ENCODE results near the gene MED13L. TPM values are rescaled to one million over a fixed set of nuclear protein-coding genes. Genes with fewer than 3 reads are reported as not detected.

MED13L gene
- total and polyA plus RNA-seq, 2 donors (not counting 3 experiments of a cell fraction or from before 2014, with no cell fraction given), result 27.4 to 93.6 TPM

DNA sequence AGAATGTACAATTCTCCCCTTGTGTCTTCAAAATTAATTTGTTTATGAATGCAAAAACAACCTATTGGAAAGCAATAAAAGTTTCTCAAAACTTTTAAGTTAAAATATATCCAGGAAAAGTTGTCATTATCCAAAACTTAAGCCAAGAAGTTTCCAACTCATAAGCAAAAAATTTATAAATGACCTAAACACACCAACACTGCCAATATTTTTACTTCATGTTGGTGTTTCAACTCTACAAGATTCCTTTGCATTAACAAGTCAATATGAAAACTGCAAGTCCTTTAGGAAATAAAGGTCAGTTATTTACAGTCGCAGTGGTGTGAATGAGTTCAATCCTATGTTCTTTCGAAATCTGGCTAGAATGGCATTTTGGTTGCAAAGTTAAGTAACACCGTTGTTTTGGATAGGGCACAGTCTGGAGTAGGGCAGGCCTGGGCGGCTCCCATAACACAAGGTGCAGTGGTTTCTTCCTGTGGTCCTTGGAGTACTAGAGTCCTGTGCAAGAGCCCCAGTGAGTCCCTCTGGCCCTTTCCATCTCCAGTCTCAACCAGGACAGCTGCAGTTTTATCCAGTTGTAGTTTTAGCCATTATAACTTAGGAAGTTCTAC, 151.4 kb downstream of the MED13L start:
- FAIRE-seq (no peak), DNase-seq (ENCODE audit: low read depth, low spot score) (no peak)
- Histone ChIP-seq H3K9me3 (replicated peaks; ENCODE audit: control insufficient read depth, insufficient read depth, low read length) (no peaks in the 10 kb centered on the region), H3K4me3 (replicated peaks in 1 of 3; ENCODE audit: insufficient read depth in 1 of 3, low read depth in 1 of 3, low read length in 3 of 3) (no peak overlapping the region), H3K27ac (ENCODE audit: insufficient read depth, low read depth, low read length) (no peak overlapping the region), H3K9me1 (replicated peaks; ENCODE audit: control insufficient read depth, extremely low read depth, insufficient read depth, low read length) (peaks cover 3% of the 10 kb centered on the region), H3K4me2 (ENCODE audit: insufficient read depth, low read length) (no peak overlapping the region), H3K79me2 (ENCODE audit: control insufficient read depth, insufficient read depth, low read length) (peaks cover 56% of the 10 kb centered on the region), H3K36me3 (ENCODE audit: control insufficient read depth in 2 of 2, extremely low read depth in 1 of 2, insufficient read depth in 2 of 2, low read length in 2 of 2) (no peaks in the 10 kb centered on the region), H2AFZ (ENCODE audit: low read depth, low read length) (no peak overlapping the region), H3K27me3 (ENCODE audit: control insufficient read depth in 2 of 2, insufficient read depth in 2 of 2, low read length in 2 of 2) (no peaks in the 10 kb centered on the region), H3K9ac (replicated peaks; ENCODE audit: extremely low read depth, insufficient read depth, low read length) (no peak overlapping the region), H3K4me1 (ENCODE audit: control insufficient read depth, extremely low read depth, insufficient read depth, low read length) (peaks cover 44% of the 10 kb centered on the region), H4K20me1 (replicated peaks; ENCODE audit: control insufficient read depth, extremely low read depth, insufficient read depth, low read length) (no peaks in the 10 kb centered on the region)
- ChIA-PET POLR2A (no interaction called here), CTCF (interaction anchor here (0.6 to 1.6 kb wide), 4 partner anchors 10 to 407 kb away, joined by 3 to 5 read pairs (median 4); no protein-coding TSS in a partner anchor)
- intact Hi-C loops (cut with micrococcal nuclease) (no loop called here), dilution Hi-C loops (cut with MboI; ENCODE audit: extremely low pct_ligation_motif_present, low sequenced_read_pairs) (no loop called here)
- BruUV-seq (replicated peaks), result no TSS peak
- TF ChIP-seq GATA2 (IDR thresholded peaks at IDR 0.05; ENCODE audit: insufficient read depth, insufficient read length, low read depth, low read length) (no peak), FOS (IDR thresholded peaks at IDR 0.05; ENCODE audit: borderline replicate concordance, insufficient read depth, low read length) (no peak), JUN (IDR thresholded peaks at IDR 0.05; ENCODE audit: borderline replicate concordance, insufficient read depth, insufficient read length, low read depth) (no peak), EZH2 (IDR thresholded peaks at IDR 0.05; ENCODE audit: borderline replicate concordance, low read depth, low read length, severe bottlenecking) (no peak), POLR2A (IDR thresholded peaks at IDR 0.05; ENCODE audit: low read depth, low read length) (no peak), MYC (IDR thresholded peaks at IDR 0.05; ENCODE audit: low read depth, low read length) (no peak), POLR2AphosphoS5 (IDR thresholded peaks at IDR 0.05; ENCODE audit: insufficient read depth, low read depth, low read length) (no peak)
- TF ChIP-seq, protein P1, sequence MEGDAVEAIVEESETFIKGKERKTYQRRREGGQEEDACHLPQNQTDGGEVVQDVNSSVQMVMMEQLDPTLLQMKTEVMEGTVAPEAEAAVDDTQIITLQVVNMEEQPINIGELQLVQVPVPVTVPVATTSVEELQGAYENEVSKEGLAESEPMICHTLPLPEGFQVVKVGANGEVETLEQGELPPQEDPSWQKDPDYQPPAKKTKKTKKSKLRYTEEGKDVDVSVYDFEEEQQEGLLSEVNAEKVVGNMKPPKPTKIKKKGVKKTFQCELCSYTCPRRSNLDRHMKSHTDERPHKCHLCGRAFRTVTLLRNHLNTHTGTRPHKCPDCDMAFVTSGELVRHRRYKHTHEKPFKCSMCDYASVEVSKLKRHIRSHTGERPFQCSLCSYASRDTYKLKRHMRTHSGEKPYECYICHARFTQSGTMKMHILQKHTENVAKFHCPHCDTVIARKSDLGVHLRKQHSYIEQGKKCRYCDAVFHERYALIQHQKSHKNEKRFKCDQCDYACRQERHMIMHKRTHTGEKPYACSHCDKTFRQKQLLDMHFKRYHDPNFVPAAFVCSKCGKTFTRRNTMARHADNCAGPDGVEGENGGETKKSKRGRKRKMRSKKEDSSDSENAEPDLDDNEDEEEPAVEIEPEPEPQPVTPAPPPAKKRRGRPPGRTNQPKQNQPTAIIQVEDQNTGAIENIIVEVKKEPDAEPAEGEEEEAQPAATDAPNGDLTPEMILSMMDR (IDR thresholded peaks at IDR 0.05; ENCODE audit: extremely low read depth in 1 of 2, insufficient read depth in 1 of 2, low read depth in 1 of 2, low read length in 2 of 2), result no peak
- TF ChIP-seq, protein P2, sequence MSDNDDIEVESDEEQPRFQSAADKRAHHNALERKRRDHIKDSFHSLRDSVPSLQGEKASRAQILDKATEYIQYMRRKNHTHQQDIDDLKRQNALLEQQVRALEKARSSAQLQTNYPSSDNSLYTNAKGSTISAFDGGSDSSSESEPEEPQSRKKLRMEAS (IDR thresholded peaks at IDR 0.05; ENCODE audit: insufficient read depth, insufficient read length), result no peak
